Loucy (cell line): ENCODE data around the gene LMTK3.
A peak's percentile ranks its signal among the peaks of the same experiment; 100 is the strongest.
"Not testable (repeated sequence)": the region's sequence is repeated elsewhere in the genome, so short reads cannot be mapped to it uniquely, and the experiment has no call there.

Source experiments
- H2AFZ ChIP-seq: fragments of 200-600 bp; sonication (generic); 2 replicates; pipeline ENCODE4 v1.6.0; 2016; ENCODE audit warnings: antibody characterized with exemption, mild to moderate bottlenecking, low read length, moderate library complexity
- H3F3A ChIP-seq: fragments of 200-600 bp; 2 replicates; pipeline ENCODE4 v1.6.0; 2016; ENCODE audit warnings: antibody characterized with exemption, low read depth, mild to moderate bottlenecking
- H3K27me3 ChIP-seq: fragments of 200-600 bp; sonication (generic); 2 replicates; pipeline ENCODE4 v1.6.1; 2014; ENCODE audit warnings: low read length, mild to moderate bottlenecking; ENCODE audit not compliant: insufficient read depth, poor library complexity, severe bottlenecking
- H3K36me3 ChIP-seq: fragments of 200-600 bp; sonication (generic); 2 replicates; pipeline ENCODE4 v1.6.1; 2016; ENCODE audit warnings: low read length; ENCODE audit not compliant: insufficient read depth
- H3K4me1 ChIP-seq: fragments of 200-600 bp; sonication (generic); 2 replicates; pipeline ENCODE4 v1.5.1; 2014; ENCODE audit warnings: low read length, mild to moderate bottlenecking; ENCODE audit not compliant: insufficient read depth, poor library complexity, severe bottlenecking
- H3K4me2 ChIP-seq: fragments of 200-600 bp; sonication (generic); 2 replicates; pipeline ENCODE4 v1.6.0; 2014; ENCODE audit warnings: antibody characterized with exemption, low read length, low read depth, mild to moderate bottlenecking; ENCODE audit not compliant: poor library complexity, severe bottlenecking
- H3K4me3 ChIP-seq: fragments of 200-600 bp; sonication (generic); 2 replicates; pipeline ENCODE4 v1.5.1; 2014; ENCODE audit warnings: low read length, mild to moderate bottlenecking, mixed read lengths; ENCODE audit not compliant: poor library complexity, severe bottlenecking
- H3K79me2 ChIP-seq: fragments of 200-600 bp; sonication (generic); 2 replicates; pipeline ENCODE4 v1.6.1; 2014; ENCODE audit warnings: low read length; ENCODE audit not compliant: insufficient read depth
- H3K9ac ChIP-seq: fragments of 200-600 bp; sonication (generic); 2 replicates; pipeline ENCODE4 v1.6.0; 2014; ENCODE audit warnings: mild to moderate bottlenecking, low read depth, low read length, moderate library complexity; ENCODE audit not compliant: poor library complexity, severe bottlenecking
- H3K9me2 ChIP-seq: fragments of 200-600 bp; sonication (generic); replicated peaks from 2 replicates; pipeline ENCODE4 v1.6.1; 2016; ENCODE audit warnings: low read depth, low read length, mixed read lengths
- H3K9me3 ChIP-seq: fragments of 200-600 bp; sonication (generic); 2 replicates; pipeline ENCODE4 v1.6.1; 2014; ENCODE audit warnings: mild to moderate bottlenecking, antibody characterized with exemption, low read length, low read depth; ENCODE audit not compliant: insufficient read depth
- H4K20me1 ChIP-seq: fragments of 200-600 bp; sonication (generic); 2 replicates; pipeline ENCODE4 v1.6.0; 2014; ENCODE audit warnings: antibody characterized with exemption, low read length, mild to moderate bottlenecking; ENCODE audit not compliant: insufficient read depth, poor library complexity, severe bottlenecking
- EZH2phosphoT487 ChIP-seq: fragments of 200-600 bp; IDR thresholded peaks from 2 replicates; pipeline ENCODE4 v1.6.1; 2018; ENCODE audit warnings: antibody characterized with exemption, mild to moderate bottlenecking, moderate library complexity, borderline replicate concordance
- TF ChIP-seq, protein P1 (sequence below): fragments of 200-600 bp; sonication (generic); conservative IDR thresholded peaks from 2 replicates; pipeline ENCODE4 v1.5.1; 2014; ENCODE audit warnings: mild to moderate bottlenecking, antibody characterized with exemption, low read length

Gene LMTK3

DNA sequence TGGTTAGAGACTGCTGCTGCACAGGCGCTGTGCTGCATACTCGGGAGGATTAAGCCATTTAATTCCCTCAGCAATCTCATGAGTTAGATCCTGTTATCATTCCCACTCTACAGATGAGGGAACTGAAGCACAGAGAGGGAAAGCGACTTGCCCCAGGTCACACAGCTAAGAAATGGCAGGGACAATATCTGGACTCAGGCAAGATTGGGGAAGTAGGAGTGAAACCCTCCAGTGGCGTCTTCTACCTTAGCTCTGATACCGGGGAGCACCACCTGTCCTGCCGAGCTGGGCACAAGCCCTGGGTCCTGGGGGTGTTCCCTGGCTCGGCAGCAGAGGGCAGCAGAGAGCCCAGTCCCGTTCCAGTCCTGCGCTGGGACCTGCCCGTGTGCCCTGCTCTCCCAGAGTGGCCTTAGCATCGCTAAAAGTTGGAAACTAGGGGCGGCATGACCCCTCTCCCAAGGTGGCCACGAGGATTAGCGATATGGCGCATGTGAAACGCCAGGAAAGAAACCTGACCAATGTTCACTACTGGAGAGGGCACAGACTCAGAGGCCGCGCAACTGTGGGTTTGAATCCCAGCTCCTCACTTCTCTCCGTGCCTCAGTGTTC, 21.9 kb downstream of the LMTK3 start:
- Histone ChIP-seq H3K27me3 (no peaks in the 10 kb centered on the region), H3K9me2 (no peaks in the 10 kb centered on the region), H3K36me3 (no peaks in the 10 kb centered on the region), H3K79me2 (no peaks in the 10 kb centered on the region), H3K4me3 (no peak overlapping the region), H3K4me2 (no peak overlapping the region), H3K9ac (no peak overlapping the region), H3K9me3 (no peaks in the 10 kb centered on the region), H4K20me1 (no peaks in the 10 kb centered on the region), H3F3A (no peaks in the 10 kb centered on the region), H2AFZ (no peak overlapping the region), H3K4me1 (peaks cover 9% of the 10 kb centered on the region)
- TF ChIP-seq, protein P1, sequence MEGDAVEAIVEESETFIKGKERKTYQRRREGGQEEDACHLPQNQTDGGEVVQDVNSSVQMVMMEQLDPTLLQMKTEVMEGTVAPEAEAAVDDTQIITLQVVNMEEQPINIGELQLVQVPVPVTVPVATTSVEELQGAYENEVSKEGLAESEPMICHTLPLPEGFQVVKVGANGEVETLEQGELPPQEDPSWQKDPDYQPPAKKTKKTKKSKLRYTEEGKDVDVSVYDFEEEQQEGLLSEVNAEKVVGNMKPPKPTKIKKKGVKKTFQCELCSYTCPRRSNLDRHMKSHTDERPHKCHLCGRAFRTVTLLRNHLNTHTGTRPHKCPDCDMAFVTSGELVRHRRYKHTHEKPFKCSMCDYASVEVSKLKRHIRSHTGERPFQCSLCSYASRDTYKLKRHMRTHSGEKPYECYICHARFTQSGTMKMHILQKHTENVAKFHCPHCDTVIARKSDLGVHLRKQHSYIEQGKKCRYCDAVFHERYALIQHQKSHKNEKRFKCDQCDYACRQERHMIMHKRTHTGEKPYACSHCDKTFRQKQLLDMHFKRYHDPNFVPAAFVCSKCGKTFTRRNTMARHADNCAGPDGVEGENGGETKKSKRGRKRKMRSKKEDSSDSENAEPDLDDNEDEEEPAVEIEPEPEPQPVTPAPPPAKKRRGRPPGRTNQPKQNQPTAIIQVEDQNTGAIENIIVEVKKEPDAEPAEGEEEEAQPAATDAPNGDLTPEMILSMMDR: peak; percentile 90
- no peak for TF ChIP-seq EZH2phosphoT487

- H3F3A ChIP-seq, H3K36me3 ChIP-seq, H3K4me3 ChIP-seq, H3K9ac ChIP-seq, H4K20me1 ChIP-seq, H3K9me3 ChIP-seq, H3K9me2 ChIP-seq, H3K4me1 ChIP-seq, H3K4me2 ChIP-seq, H2AFZ ChIP-seq, H3K27me3 ChIP-seq, H3K79me2 ChIP-seq: not testable (repeated sequence)
These were observed 23.2 kb downstream of the LMTK3 start for GRCh38 chr19:48488478-48488877.

- Histone ChIP-seq H2AFZ (no peak overlapping the region), H3K27me3 (no peaks in the 10 kb centered on the region), H3F3A (no peaks in the 10 kb centered on the region), H4K20me1 (no peaks in the 10 kb centered on the region), H3K4me1 (peaks cover 9% of the 10 kb centered on the region), H3K9ac (no peak overlapping the region), H3K79me2 (no peaks in the 10 kb centered on the region), H3K36me3 (no peaks in the 10 kb centered on the region), H3K4me2 (no peak overlapping the region), H3K9me2 (no peaks in the 10 kb centered on the region), H3K9me3 (no peaks in the 10 kb centered on the region), H3K4me3 (no peak overlapping the region)
- TF ChIP-seq, protein P1: no peak
These were observed 23.7 kb downstream of the LMTK3 start for GRCh38 chr19:48487948-48488347.

GRCh38 chr19:48487544-48487943, 24.1 kb downstream of the LMTK3 start:
- no peak overlapping the region for H3K4me2 ChIP-seq

DNA sequence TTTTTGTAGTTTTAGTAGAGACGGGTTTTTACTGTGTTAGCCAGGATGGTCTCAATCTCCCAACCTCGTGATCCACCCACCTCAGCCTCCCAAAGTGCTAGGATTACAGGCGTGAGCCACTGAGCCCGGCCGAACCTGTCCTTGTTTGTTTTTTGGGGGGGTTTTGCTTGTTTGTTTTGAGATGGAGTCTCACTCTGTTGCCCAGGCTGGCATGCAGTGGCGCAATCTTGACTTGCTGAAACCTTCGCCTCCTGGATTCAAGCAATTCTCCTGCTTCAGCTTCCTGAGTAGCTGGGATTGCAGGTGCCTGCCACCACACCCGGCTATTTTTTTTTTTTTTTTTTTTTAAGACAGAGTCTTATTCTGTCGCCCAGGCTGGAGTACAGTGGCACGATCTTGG, 24.9 kb downstream of the LMTK3 start:
- not testable (repeated sequence) for H3K4me2 ChIP-seq, H3K4me1 ChIP-seq, H3K27me3 ChIP-seq, H3K79me2 ChIP-seq, H4K20me1 ChIP-seq, H3K9me3 ChIP-seq, H3K36me3 ChIP-seq, H3K4me3 ChIP-seq, H2AFZ ChIP-seq, H3K9me2 ChIP-seq, H3K9ac ChIP-seq, H3F3A ChIP-seq

More at GRCh38 chr19:48487544-48487943, 24.1 kb downstream of the LMTK3 start:
- Histone ChIP-seq H3K4me3 (no peak overlapping the region), H3K9ac (no peak overlapping the region), H3K36me3 (no peaks in the 10 kb centered on the region), H3K27me3 (no peaks in the 10 kb centered on the region), H4K20me1 (no peaks in the 10 kb centered on the region), H3K4me1 (peaks cover 9% of the 10 kb centered on the region), H3K9me3 (no peaks in the 10 kb centered on the region), H3K9me2 (no peaks in the 10 kb centered on the region), H3K79me2 (no peaks in the 10 kb centered on the region), H3F3A (no peaks in the 10 kb centered on the region), H2AFZ (no peak overlapping the region)
- no peak for TF ChIP-seq EZH2phosphoT487
- TF ChIP-seq, protein P1: no peak
